GM12891 (cell line): ENCODE results near the gene PEX26.

ENCODE experiments used
- POLR2A ChIP-seq: IDR thresholded peaks from 2 replicates; pipeline ENCODE4 v1.6.1; 2011; ENCODE audit warnings: low read depth, low read length, control low read depth
- POLR2AphosphoS5 ChIP-seq: IDR thresholded peaks from 2 replicates; pipeline ENCODE4 v1.6.1; 2011; ENCODE audit warnings: low read depth, low read length, control low read depth
- TAF1 ChIP-seq: IDR thresholded peaks from 2 replicates; pipeline ENCODE4 v1.6.1; 2011; ENCODE audit warnings: low read depth, low read length, control low read depth

DNA sequence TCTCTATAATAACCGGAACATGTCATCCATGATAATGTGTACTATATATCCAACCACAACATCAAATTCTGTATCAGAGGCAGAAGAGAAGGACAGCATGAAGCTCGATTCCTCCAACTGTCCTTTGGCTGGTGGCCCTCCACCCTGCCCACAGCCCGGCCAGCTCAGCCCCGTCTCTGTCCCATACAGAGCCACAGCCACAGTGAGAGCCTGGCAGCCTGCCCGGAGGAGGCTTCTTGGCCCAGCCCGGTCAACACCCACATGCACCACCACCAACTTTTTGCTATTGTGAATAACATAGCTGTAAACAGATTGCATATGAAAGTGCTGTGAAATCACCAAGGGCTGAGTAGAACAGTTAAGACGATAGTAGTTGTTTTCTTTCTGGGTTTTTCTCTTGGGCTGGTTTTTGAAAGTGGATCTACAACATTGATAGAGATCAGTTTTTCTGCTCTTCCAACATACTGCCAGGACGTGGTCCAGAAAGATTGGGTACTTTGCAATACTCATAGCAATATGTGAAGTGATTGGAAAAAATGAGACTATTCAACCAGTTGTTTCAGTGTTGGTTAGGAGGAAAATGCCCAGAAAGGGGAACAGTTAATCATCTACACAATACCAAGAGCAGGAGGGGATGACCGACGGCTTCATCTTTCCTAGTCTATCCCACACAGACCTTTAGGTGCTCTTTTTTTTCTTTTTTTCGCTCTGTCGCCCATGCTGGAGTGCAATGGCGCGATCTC is 25.9 kb downstream of the PEX26 start:
- no peak for TF ChIP-seq POLR2AphosphoS5
- TF ChIP-seq TAF1: no peak
- TF ChIP-seq POLR2A: no peak
